IMR-90 (cell line): ENCODE data around the gene LETM1. TPM values are rescaled to one million over a fixed set of nuclear protein-coding genes. Genes with fewer than 3 reads are reported as not detected.

Experiments
- ATAC-seq: fragments of 200-7000 bp; cut with Tn5 transposase; 2 replicates; pipeline ENCODE4 v1.9.1; 2020; ENCODE audit warnings: low read depth, mild to moderate bottlenecking, moderate library complexity
- BruUV-seq: library from RNA; stranded (reverse); fragments of 400-500 nt; replicated peaks from 2 replicates; lab custom pipeline; 2021; lab: Mats Ljungman, UMichigan
- CTCF ChIA-PET: fragments of 300-600 bp; formaldehyde crosslinking; extraction: SDS; loops from one replicate; lab custom pipeline; 2021; ENCODE audit warnings: antibody characterized with exemption; lab: Yijun Ruan, JAX
- POLR2A ChIA-PET: fragments of 300-600 bp; sonication (Branson Sonifier 250); formaldehyde crosslinking; loops from one replicate; lab custom pipeline; 2022; ENCODE audit warnings: antibody characterized with exemption; ENCODE audit not compliant: unreplicated experiment; lab: Charles Lee
- DNase-seq: peaks from one replicate; pipeline ENCODE4 v3.0.0; 2013
- H2AFZ ChIP-seq: replicated peaks from 2 replicates; pipeline ENCODE3; 2013; ENCODE audit warnings: low read length, mild to moderate bottlenecking; ENCODE audit not compliant: poor library complexity
- H2AK5ac ChIP-seq: 2 replicates; pipeline ENCODE4 v1.6.1; 2013; ENCODE audit warnings: low read depth, low read length, inconsistent platforms
- H2AK9ac ChIP-seq: replicated peaks from 2 replicates; pipeline ENCODE3; 2013; ENCODE audit warnings: mild to moderate bottlenecking, low read depth, low read length, moderate library complexity; ENCODE audit not compliant: poor library complexity
- H2BK120ac ChIP-seq: 2 replicates; pipeline ENCODE4 v1.6.1; 2013; ENCODE audit warnings: low read depth, low read length, inconsistent platforms
- H2BK15ac ChIP-seq: 3 replicates; pipeline ENCODE4 v1.6.1; 2013; ENCODE audit warnings: low read depth, low read length, inconsistent platforms
- H2BK20ac ChIP-seq: 2 replicates; pipeline ENCODE4 v1.6.1; 2013; ENCODE audit warnings: low read depth, mild to moderate bottlenecking, inconsistent platforms, low read length, moderate library complexity
- H2BK5ac ChIP-seq: 2 replicates; pipeline ENCODE4 v1.6.1; 2013; ENCODE audit warnings: mild to moderate bottlenecking, low read depth, low read length, inconsistent platforms; ENCODE audit not compliant: poor library complexity, severe bottlenecking
- H3K14ac ChIP-seq: replicated peaks from 2 replicates; pipeline ENCODE4 v1.6.1; 2013; ENCODE audit warnings: low read depth, low read length, inconsistent platforms
- H3K18ac ChIP-seq: 2 replicates; pipeline ENCODE4 v1.6.1; 2013; ENCODE audit warnings: low read depth, low read length, control low read depth
- H3K23ac ChIP-seq: 2 replicates; pipeline ENCODE4 v1.6.1; 2013; ENCODE audit warnings: low read depth, low read length, inconsistent platforms
- H3K27ac ChIP-seq: 2 replicates; pipeline ENCODE4 v1.5.1; 2013; ENCODE audit warnings: mild to moderate bottlenecking, control low read depth, low read length; ENCODE audit not compliant: insufficient read depth
- H3K27me3 ChIP-seq: 2 replicates; pipeline ENCODE4 v1.6.1; 2013; ENCODE audit warnings: low read length; ENCODE audit not compliant: control insufficient read depth, insufficient read depth
- H3K36me3 ChIP-seq: 2 replicates; pipeline ENCODE4 v1.6.1; 2013; ENCODE audit warnings: low read length, mixed read lengths; ENCODE audit not compliant: control insufficient read depth, insufficient read depth
- H3K4ac ChIP-seq: 2 replicates; pipeline ENCODE4 v1.6.1; 2013; ENCODE audit warnings: low read depth, low read length, inconsistent platforms
- H3K4me1 ChIP-seq: 2 replicates; pipeline ENCODE4 v1.6.1; 2013; ENCODE audit warnings: low read length, mixed read lengths; ENCODE audit not compliant: control insufficient read depth, insufficient read depth
- H3K4me2 ChIP-seq: 2 replicates; pipeline ENCODE4 v1.6.1; 2013; ENCODE audit warnings: low read depth, mild to moderate bottlenecking, control low read depth, low read length, moderate library complexity
- H3K4me3 ChIP-seq: 2 replicates; pipeline ENCODE4 v1.5.1; 2013; ENCODE audit warnings: low read depth, mild to moderate bottlenecking, control low read depth, low read length, moderate library complexity; ENCODE audit not compliant: insufficient read depth
- H3K56ac ChIP-seq: 2 replicates; pipeline ENCODE4 v1.6.1; 2013; ENCODE audit warnings: low read length, inconsistent platforms; ENCODE audit not compliant: insufficient read depth; ENCODE audit errors: extremely low read depth
- H3K79me1 ChIP-seq, 2 experiments: 2 replicates each; pipeline ENCODE4 v1.6.1; 2013; ENCODE audit warnings: low read length in 2 of 2, inconsistent platforms in 1 of 2, low read depth in 1 of 2
- H3K9ac ChIP-seq: 2 replicates; pipeline ENCODE4 v1.6.1; 2013; ENCODE audit warnings: low read depth, low read length, control low read depth
- H3K9me1 ChIP-seq: 2 replicates; pipeline ENCODE4 v1.6.1; 2013; ENCODE audit warnings: low read length, inconsistent platforms; ENCODE audit not compliant: insufficient read depth
- H3K9me3 ChIP-seq: 2 replicates; pipeline ENCODE4 v1.6.1; 2013; ENCODE audit warnings: low read length; ENCODE audit not compliant: control insufficient read depth, insufficient read depth
- H4K20me1 ChIP-seq: 2 replicates; pipeline ENCODE4 v1.6.1; 2013; ENCODE audit warnings: low read length, inconsistent platforms; ENCODE audit not compliant: insufficient read depth
- H4K5ac ChIP-seq: 2 replicates; pipeline ENCODE4 v1.6.1; 2013; ENCODE audit warnings: mild to moderate bottlenecking, low read depth, low read length, control low read depth
- H4K8ac ChIP-seq, 2 experiments: 2 replicates each; pipeline ENCODE4 v1.6.1; 2013; ENCODE audit warnings: low read depth in 2 of 2, low read length in 2 of 2, control low read depth in 1 of 2, inconsistent platforms in 1 of 2
- H4K91ac ChIP-seq: 2 replicates; pipeline ENCODE4 v1.6.1; 2013; ENCODE audit warnings: low read depth, low read length, inconsistent platforms; ENCODE audit not compliant: insufficient read depth
- CEBPB ChIP-seq: IDR thresholded peaks from 2 replicates; pipeline ENCODE4 v1.6.1; 2012; ENCODE audit warnings: low read depth, low read length, improper control_type of control experiment
- CHD1 ChIP-seq: IDR thresholded peaks from 2 replicates; pipeline ENCODE4 v1.6.1; 2012; ENCODE audit warnings: low read depth, low read length, improper control_type of control experiment
- FOS ChIP-seq: fragments of 150-350 bp; IDR thresholded peaks from 2 replicates; pipeline ENCODE4 v1.6.1; 2016; ENCODE audit warnings: low read depth, low read length
- MAFK ChIP-seq: IDR thresholded peaks from 2 replicates; pipeline ENCODE4 v1.6.1; 2012; ENCODE audit warnings: low read depth, low read length, improper control_type of control experiment
- MAZ ChIP-seq: IDR thresholded peaks from 2 replicates; pipeline ENCODE4 v1.6.1; 2012; ENCODE audit warnings: low read depth, mild to moderate bottlenecking, low read length, improper control_type of control experiment, moderate library complexity, borderline replicate concordance
- MXI1 ChIP-seq: IDR thresholded peaks from 2 replicates; pipeline ENCODE4 v1.6.1; 2012; ENCODE audit warnings: low read depth, mild to moderate bottlenecking, low read length, moderate library complexity, borderline replicate concordance
- NFE2L2 ChIP-seq: fragments of 150-350 bp; IDR thresholded peaks from 2 replicates; pipeline ENCODE4 v1.6.1; 2016; ENCODE audit warnings: low read depth, mild to moderate bottlenecking, low read length
- POLR2A ChIP-seq: IDR thresholded peaks from 2 replicates; pipeline ENCODE4 v1.6.1; 2012; ENCODE audit warnings: mild to moderate bottlenecking, low read depth, low read length
- RAD21 ChIP-seq: IDR thresholded peaks from 2 replicates; pipeline ENCODE4 v1.6.1; 2012; ENCODE audit warnings: low read length, improper control_type of control experiment
- RCOR1 ChIP-seq: IDR thresholded peaks from 2 replicates; pipeline ENCODE4 v1.6.1; 2012; ENCODE audit warnings: mild to moderate bottlenecking, low read length, improper control_type of control experiment; ENCODE audit not compliant: insufficient replicate concordance
- RFX5 ChIP-seq: IDR thresholded peaks from 2 replicates; pipeline ENCODE4 v1.8.0; 2012; ENCODE audit warnings: low read depth, mild to moderate bottlenecking, low read length, moderate library complexity
- SMC3 ChIP-seq: fragments of 150-350 bp; IDR thresholded peaks from 2 replicates; pipeline ENCODE4 v1.6.1; 2016; ENCODE audit warnings: low read depth, mild to moderate bottlenecking, antibody characterized with exemption, low read length, moderate library complexity
- WGBS, 2 experiments: methylation state at CpG; one replicate each; pipeline versions ENCODE4 v1.1.5 to v1.1.7; 2013; ENCODE audit warnings: missing lambda C conversion rate in 2 of 2; ENCODE audit not compliant: insufficient read length in 1 of 2; ENCODE audit errors: extremely low coverage in 2 of 2; 5-methylcytosine and 5-hydroxymethylcytosine counted together
- dilution Hi-C: fragments of 300-500 bp; cut with HindIII; formaldehyde crosslinking; loops from one replicate; pipeline ENCODE4 v1.14.3; 2018; ENCODE audit warnings: low sequenced_read_pairs; ENCODE audit not compliant: unreplicated experiment
- in situ Hi-C: fragments of 300-500 bp; cut with MboI; formaldehyde crosslinking; loops from 3 replicates; pipeline ENCODE4 v1.14.3; 2019; ENCODE audit warnings: low sequenced_read_pairs, inconsistent platforms, mixed read lengths
- intact Hi-C: fragments of 100-400 bp; cut with micrococcal nuclease; formaldehyde crosslinking; loops from 2 replicates; pipeline ENCODE4 v1.10.0; 2022
- polyA plus RNA-seq, 3 experiments: library from polyadenylated mRNA; depleted of rRNA; stranded (reverse); fragments of >200 nt; gene quantifications; 2 replicates each; pipeline ENCODE4 v1.2.3, GENCODE V29; 2012; ENCODE audit warnings: low replicate concordance in 1 of 3
- total RNA-seq: library from RNA; depleted of rRNA; stranded (reverse); fragments of >200 nt; gene quantifications from 2 replicates; pipeline ENCODE4 v1.2.3, GENCODE V29; 2012
- TF ChIP-seq, protein P1 (sequence below): conservative IDR thresholded peaks from 2 replicates; pipeline ENCODE4 v1.5.1; 2012; ENCODE audit warnings: mild to moderate bottlenecking, low read depth, low read length, improper control_type of control experiment
- TF ChIP-seq, protein P2 (sequence below): fragments of 150-350 bp; IDR thresholded peaks from 2 replicates; pipeline ENCODE4 v1.6.1; 2017; ENCODE audit warnings: mild to moderate bottlenecking, antibody characterized with exemption, low read length, low read depth

The LETM1 gene
- total and polyA plus RNA-seq, 2 of the 4 experiments (the other 2 are of a cell fraction): 25.0 to 49.3 TPM

DNA sequence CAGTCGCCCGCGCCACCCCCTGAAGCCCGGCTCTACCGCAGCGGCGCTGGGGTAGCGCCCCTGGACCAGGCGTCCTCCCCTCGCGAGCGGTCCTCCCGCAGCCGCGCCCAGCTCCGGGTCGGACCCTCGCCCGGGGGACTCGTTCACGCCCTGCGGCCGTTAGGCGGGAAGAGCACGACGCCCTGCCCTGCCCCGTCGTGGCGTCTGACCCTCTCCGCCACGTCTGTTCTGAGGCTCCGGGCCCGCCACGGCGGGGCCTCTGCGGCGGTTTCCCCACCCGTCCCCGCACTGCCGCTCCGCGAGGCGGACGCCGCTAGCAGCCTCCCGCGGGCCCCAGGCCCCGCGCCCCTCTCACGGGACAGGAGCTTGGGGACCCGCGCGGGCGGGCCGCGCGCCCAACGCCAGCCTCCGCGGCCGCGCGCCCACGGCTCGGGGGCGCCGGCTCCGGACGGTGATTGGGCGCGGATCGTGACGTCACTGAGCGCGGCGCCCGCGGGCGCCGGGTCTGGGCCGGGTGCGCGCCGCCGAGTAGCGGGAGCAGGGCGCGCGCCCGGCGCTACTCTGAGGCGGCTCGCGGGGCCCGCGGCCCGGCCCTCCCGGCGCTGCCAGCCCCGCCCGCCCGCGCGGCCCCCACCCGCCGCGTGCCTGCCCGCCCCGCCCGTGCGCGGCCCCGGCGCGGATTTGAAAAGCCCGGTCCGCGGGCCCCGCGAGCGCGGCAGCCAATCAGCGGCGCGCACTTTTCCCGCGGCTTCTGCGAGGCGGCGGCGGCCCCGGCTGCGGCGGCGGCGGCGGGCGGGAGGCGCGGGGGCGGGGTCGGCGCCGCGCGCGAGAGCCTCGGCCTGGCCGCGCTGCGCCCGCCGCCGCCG, 14.9 kb upstream of the LETM1 start, which contains the start of gene NSD2:
Gene NSD2 (plus strand): TSS at position 816 of the 866 bp plus-strand sequence. CDS start 29,262 bp downstream, outside the sequence.
- peak; percentile 87 for DNase-seq
- Histone ChIP-seq H3K4me1 (peaks cover 13% of the 10 kb centered on the region), H3K36me3 (no peaks in the 10 kb centered on the region), H2BK15ac (no peak within 1 kb of the TSS), H2AFZ (peak within 1 kb of the TSS; percentile 94), H4K91ac (peak within 1 kb of the TSS; percentile 68), H2AK9ac (peak within 1 kb of the TSS; percentile 96), H3K9me3 (no peaks in the 10 kb centered on the region), H3K23ac (peak within 1 kb of the TSS; percentile 96), H3K79me1 (peaks cover 2 to 21% of the 10 kb centered on the region in 2 experiments; a peak in 2 of 4 replicates), H3K4me3 (peak within 1 kb of the TSS; percentile 96), H2BK20ac (no peak within 1 kb of the TSS), H3K56ac (peak within 1 kb of the TSS; percentile 91), H3K4me2 (peak within 1 kb of the TSS; percentile 93), H3K4ac (peak within 1 kb of the TSS; percentile 83), H4K20me1 (peaks cover 13% of the 10 kb centered on the region), H3K9ac (peak within 1 kb of the TSS; percentile 91), H2BK5ac (peak within 1 kb of the TSS; percentile 94), H3K18ac (peak within 1 kb of the TSS; percentile 24; the same call in 1 of the 2 replicates), H3K27me3 (peaks cover 2% of the 10 kb centered on the region; the same call in 1 of the 2 replicates), H4K5ac (peak within 1 kb of the TSS; percentile 61; the same call in 1 of the 2 replicates), H3K27ac (peak within 1 kb of the TSS; percentile 96), H3K14ac (peak within 1 kb of the TSS; percentile 90), H2AK5ac (peak within 1 kb of the TSS; percentile 98), H4K8ac (peak within 1 kb of the TSS; percentile 86 to 87), H3K9me1 (peaks cover 9% of the 10 kb centered on the region), H2BK120ac (peak within 1 kb of the TSS; percentile 59)
- dilution Hi-C loops (no loop called here), intact Hi-C loops (loop anchor here (2.0 kb wide), 1 partner anchor 14 kb away; the partner anchor contains the start of gene LETM1), in situ Hi-C loops (no loop called here)
- peak; percentile 75 for ATAC-seq
- ChIA-PET POLR2A (no interaction called here), CTCF (no interaction called here)
- 0% methylated on average over 21 of the region's 155 CpGs; no CpG with 5 or more reads in 1 of the 2 experiments for WGBS, 2 experiments
- no TSS peak for BruUV-seq
- TF ChIP-seq, protein P1, sequence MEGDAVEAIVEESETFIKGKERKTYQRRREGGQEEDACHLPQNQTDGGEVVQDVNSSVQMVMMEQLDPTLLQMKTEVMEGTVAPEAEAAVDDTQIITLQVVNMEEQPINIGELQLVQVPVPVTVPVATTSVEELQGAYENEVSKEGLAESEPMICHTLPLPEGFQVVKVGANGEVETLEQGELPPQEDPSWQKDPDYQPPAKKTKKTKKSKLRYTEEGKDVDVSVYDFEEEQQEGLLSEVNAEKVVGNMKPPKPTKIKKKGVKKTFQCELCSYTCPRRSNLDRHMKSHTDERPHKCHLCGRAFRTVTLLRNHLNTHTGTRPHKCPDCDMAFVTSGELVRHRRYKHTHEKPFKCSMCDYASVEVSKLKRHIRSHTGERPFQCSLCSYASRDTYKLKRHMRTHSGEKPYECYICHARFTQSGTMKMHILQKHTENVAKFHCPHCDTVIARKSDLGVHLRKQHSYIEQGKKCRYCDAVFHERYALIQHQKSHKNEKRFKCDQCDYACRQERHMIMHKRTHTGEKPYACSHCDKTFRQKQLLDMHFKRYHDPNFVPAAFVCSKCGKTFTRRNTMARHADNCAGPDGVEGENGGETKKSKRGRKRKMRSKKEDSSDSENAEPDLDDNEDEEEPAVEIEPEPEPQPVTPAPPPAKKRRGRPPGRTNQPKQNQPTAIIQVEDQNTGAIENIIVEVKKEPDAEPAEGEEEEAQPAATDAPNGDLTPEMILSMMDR: no peak
- TF ChIP-seq SMC3 (no peak), MAFK (no peak), RFX5 (no peak), MAZ (peak; percentile 59; the same call in 1 of the 2 replicates), CHD1 (no peak), NFE2L2 (no peak), RAD21 (no peak), MXI1 (peak; percentile 45; the same call in 1 of the 2 replicates), POLR2A (peak; percentile 83), FOS (no peak), CEBPB (no peak), RCOR1 (no peak)
- TF ChIP-seq, protein P2, sequence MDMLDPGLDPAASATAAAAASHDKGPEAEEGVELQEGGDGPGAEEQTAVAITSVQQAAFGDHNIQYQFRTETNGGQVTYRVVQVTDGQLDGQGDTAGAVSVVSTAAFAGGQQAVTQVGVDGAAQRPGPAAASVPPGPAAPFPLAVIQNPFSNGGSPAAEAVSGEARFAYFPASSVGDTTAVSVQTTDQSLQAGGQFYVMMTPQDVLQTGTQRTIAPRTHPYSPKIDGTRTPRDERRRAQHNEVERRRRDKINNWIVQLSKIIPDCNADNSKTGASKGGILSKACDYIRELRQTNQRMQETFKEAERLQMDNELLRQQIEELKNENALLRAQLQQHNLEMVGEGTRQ: peak; percentile 1; the same call in 1 of the 2 replicates
